Thyroid gland (tissue), 4 donors: Measurements from ENCODE around the gene ARHGEF25. TPM values are rescaled to one million over a fixed set of nuclear protein-coding genes. Genes with fewer than 3 reads are reported as not detected.

Experiments used
- DNase-seq, 2 donors: peaks; one replicate each; pipeline ENCODE4 v3.0.0-alpha.2; 2019
- H3K27ac ChIP-seq, 3 donors: fragments of 200-600 bp; sonication (generic); 1 replicate in 2 of 3; 2 replicates in 1 of 3; pipeline ENCODE4 v1.5.1; 2016 to 2019; ENCODE audit warnings: mild to moderate bottlenecking in 1 of 3, moderate library complexity in 1 of 3
- H3K27me3 ChIP-seq: fragments of 200-600 bp; sonication (generic); one replicate; pipeline ENCODE4 v1.5.1; 2019
- H3K36me3 ChIP-seq, 2 donors: fragments of 200-600 bp; sonication (generic); one replicate each; pipeline ENCODE4 v1.5.1; 2016 to 2019
- H3K4me1 ChIP-seq, 2 donors: fragments of 200-600 bp; sonication (generic); one replicate each; pipeline ENCODE4 v1.5.1; 2017 to 2019
- H3K4me3 ChIP-seq, 3 donors: fragments of 200-600 bp; sonication (generic); replicated peaks in 1 of 3; 1 replicate in 2 of 3; 2 replicates in 1 of 3; pipeline ENCODE4 v1.5.1; 2016; ENCODE audit warnings: mild to moderate bottlenecking in 1 of 3
- H3K9me3 ChIP-seq: fragments of 200-600 bp; sonication (generic); one replicate; pipeline ENCODE4 v1.5.1; 2017
- POLR2A ChIP-seq, 2 donors: fragments of 450-650 bp; IDR thresholded peaks; one replicate each; pipeline ENCODE4 v1.6.1; 2017; ENCODE audit warnings: antibody characterized with exemption in 2 of 2, mild to moderate bottlenecking in 2 of 2, moderate library complexity in 1 of 2
- WGBS, 2 donors: methylation state at CpG; one replicate each; pipeline ENCODE4 v1.1.5; 2017; 5-methylcytosine and 5-hydroxymethylcytosine counted together
- intact Hi-C: fragments of 100-400 bp; cut with DNase I; formaldehyde crosslinking; loops from one replicate; pipeline ENCODE4 v1.15.1; 2023
- total RNA-seq, 4 donors: library from RNA; depleted of rRNA; stranded (reverse); fragments of >200 nt; gene quantifications; one replicate each; pipeline ENCODE4 v1.2.3, GENCODE V29; 2016
- TF ChIP-seq, protein P1 (sequence below), 6 experiments: fragments of 200-600 bp in 3 of 6; fragments of 450-650 bp in 3 of 6; sonication (generic) in 3 of 6; IDR thresholded peaks; one replicate each; pipeline ENCODE4 v1.5.1; 2016 to 2019; ENCODE audit warnings: antibody characterized with exemption in 6 of 6, mild to moderate bottlenecking in 2 of 6, inconsistent platforms in 1 of 6, moderate library complexity in 1 of 6

ARHGEF25 gene
- total RNA-seq, 4 donors from 2014 or later, result 3.3 to 25.8 (median 3.9) TPM

DNA sequence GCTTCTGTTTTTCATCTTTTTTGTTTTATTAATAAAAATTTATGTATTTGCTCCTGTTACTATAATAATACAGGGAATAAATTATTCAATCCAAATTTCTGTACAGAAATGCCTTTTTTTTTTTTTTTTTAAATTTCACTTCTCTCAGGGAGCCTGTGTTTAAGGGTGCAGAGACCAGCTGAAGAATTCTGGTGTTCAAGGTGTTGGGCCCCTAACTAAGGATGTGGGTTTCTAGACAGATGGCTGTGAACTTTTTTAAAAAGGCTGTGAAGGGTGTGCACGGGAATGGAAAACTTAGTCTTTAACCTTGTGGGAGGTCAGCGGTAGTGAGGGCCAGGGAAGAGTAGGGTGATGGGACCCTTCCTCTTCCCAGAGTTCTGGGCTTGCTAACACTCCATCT, 7.9 kb upstream of the ARHGEF25 start:
- no peak for TF ChIP-seq POLR2A (IDR thresholded peaks at IDR 0.05)
- TF ChIP-seq, protein P1, sequence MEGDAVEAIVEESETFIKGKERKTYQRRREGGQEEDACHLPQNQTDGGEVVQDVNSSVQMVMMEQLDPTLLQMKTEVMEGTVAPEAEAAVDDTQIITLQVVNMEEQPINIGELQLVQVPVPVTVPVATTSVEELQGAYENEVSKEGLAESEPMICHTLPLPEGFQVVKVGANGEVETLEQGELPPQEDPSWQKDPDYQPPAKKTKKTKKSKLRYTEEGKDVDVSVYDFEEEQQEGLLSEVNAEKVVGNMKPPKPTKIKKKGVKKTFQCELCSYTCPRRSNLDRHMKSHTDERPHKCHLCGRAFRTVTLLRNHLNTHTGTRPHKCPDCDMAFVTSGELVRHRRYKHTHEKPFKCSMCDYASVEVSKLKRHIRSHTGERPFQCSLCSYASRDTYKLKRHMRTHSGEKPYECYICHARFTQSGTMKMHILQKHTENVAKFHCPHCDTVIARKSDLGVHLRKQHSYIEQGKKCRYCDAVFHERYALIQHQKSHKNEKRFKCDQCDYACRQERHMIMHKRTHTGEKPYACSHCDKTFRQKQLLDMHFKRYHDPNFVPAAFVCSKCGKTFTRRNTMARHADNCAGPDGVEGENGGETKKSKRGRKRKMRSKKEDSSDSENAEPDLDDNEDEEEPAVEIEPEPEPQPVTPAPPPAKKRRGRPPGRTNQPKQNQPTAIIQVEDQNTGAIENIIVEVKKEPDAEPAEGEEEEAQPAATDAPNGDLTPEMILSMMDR (IDR thresholded peaks at IDR 0.05), result no peak
- 55 to 79% methylated on average over 2 of the region's 2 CpGs for WGBS, 2 donors
- H3K36me3 ChIP-seq, result peaks cover 20 to 21% of the 10 kb centered on the region in 2 donors
- peaks cover 12 to 16% of the 10 kb centered on the region in 2 donors for H3K4me1 ChIP-seq
- H3K27ac ChIP-seq, result peak overlapping the region; percentile 12 to 89 (median 82)
- intact Hi-C loops, result no loop called here
- no peaks in the 10 kb centered on the region for H3K9me3 ChIP-seq
- no peak overlapping the region for H3K4me3 ChIP-seq
- DNase-seq, result no peak
- H3K27me3 ChIP-seq, result no peaks in the 10 kb centered on the region

DNA sequence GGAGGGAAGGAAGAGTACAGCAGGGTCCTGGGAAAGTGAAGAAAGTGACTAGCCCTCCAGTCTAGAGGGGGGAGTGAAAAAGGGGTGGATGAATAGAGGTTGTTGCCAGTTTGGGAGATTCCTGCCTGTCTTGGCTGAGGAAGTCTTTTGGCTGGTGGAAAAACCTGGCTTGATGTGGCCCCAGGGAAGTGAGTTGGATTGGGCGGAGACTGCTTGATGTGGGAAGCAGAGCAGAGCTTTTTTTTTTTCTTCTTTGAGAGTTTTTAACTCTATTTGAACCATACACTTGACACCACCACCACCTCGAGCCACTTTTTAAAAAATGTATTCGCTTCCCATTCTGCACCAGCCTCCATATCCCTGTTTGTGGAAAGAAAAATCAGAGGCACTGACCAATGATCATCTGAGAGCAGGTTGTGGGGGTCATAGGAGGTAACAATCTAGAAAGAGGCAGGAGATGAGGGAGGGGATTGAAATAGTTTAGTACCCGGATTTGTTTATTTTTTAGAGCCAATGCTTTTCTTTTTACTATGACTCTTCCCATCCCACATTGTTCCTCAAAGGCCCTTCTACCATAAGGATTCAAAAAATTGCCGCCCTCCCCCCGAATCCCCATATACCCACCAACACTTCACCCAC, 7.3 kb upstream of the ARHGEF25 start:
- TF ChIP-seq, protein P1 (IDR thresholded peaks at IDR 0.05), result no peak
- TF ChIP-seq POLR2A (IDR thresholded peaks at IDR 0.05), result no peak
- WGBS, 2 donors, result 14 to 16% methylated on average over 6 of the region's 6 CpGs
- peaks cover 17 to 20% of the 10 kb centered on the region in 2 donors for H3K36me3 ChIP-seq

GRCh38 chr12:57604454-57604991, 6.7 kb upstream of the ARHGEF25 start, which contains the start of gene DTX3:
Gene DTX3, plus strand, starts transcription at chr12:57604824. Its CDS starts 1,694 bp downstream, at chr12:57606518.
- Histone ChIP-seq H3K9me3 (no peaks in the 10 kb centered on the region), H3K4me1 (peaks cover 12 to 16% of the 10 kb centered on the region in 2 donors), H3K27me3 (no peaks in the 10 kb centered on the region), H3K36me3 (peaks cover 11 to 19% of the 10 kb centered on the region in 2 donors), H3K4me3 (peak within 1 kb of the TSS; percentile 21 to 88 (median 85)), H3K27ac (peak within 1 kb of the TSS; percentile 82 to 93 (median 89))
- TF ChIP-seq, protein P1 (IDR thresholded peaks at IDR 0.05), result no peak
- no peak for TF ChIP-seq POLR2A (IDR thresholded peaks at IDR 0.05)
- WGBS, 2 donors, result 1 to 2% methylated on average over 9 to 11 of the region's 36 CpGs
- peak; percentile 44 to 52 for DNase-seq
- intact Hi-C loops, result no loop called here

More for the DNA sequence above, 7.3 kb upstream of the ARHGEF25 start:
- no peaks in the 10 kb centered on the region for H3K27me3 ChIP-seq
- peaks cover 12 to 16% of the 10 kb centered on the region in 2 donors for H3K4me1 ChIP-seq
- no peaks in the 10 kb centered on the region for H3K9me3 ChIP-seq
- peak overlapping the region; percentile 21 to 88 (median 85) for H3K4me3 ChIP-seq
- peak overlapping the region; percentile 82 to 93 (median 89) for H3K27ac ChIP-seq
- intact Hi-C loops, result no loop called here
- DNase-seq, result peak; percentile 71 to 75

DNA sequence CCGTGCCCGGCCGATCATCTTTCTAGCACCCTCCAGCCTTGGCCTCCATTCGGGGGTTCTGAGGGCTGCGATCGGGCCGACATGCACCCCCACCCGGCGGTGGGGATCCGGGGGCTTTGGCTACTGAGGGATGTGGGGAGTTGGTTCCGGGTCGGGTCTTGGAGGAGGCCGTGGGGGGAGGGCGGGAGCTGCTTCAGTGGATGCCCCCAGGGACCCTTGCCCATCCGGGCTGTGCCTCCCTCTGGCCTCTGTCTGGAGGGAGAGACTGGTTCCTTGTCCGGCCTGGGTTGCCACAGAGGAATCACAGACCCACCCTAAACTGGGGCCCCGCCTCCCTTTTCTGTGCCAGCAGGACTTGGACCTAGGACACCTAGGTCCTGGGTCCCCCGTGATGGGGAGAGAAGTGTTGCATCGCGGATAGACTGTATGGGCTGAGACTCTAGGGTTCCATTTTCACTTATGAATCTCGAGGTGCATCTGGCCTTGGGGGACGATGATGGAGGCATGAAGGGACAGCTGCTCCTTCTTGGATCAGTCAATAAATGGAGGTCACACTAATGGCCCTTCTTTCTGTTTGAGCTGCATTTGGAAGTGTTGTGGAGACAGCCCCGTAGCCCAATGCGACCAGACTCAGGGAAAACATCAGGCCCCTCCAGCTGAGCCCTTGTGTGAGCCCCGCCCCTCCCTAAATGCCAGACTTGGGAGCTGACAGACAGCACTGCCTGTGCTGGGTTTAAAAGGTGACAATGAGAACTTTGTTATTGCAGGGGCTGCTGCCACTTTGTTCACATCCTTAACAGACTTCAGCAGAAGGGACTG, 6.0 kb upstream of the ARHGEF25 start:
- DNase-seq, result peak; percentile 50 to 58
- H3K36me3 ChIP-seq, result peaks cover 8 to 17% of the 10 kb centered on the region in 2 donors
- no peaks in the 10 kb centered on the region for H3K9me3 ChIP-seq
- peak in 1 of 2 donors; percentile 19 for TF ChIP-seq POLR2A (IDR thresholded peaks at IDR 0.05)
- TF ChIP-seq, protein P1 (IDR thresholded peaks at IDR 0.05), result no peak
- H3K4me1 ChIP-seq, result peaks cover 15 to 16% of the 10 kb centered on the region in 2 donors
- peak overlapping the region; percentile 21 to 88 (median 85) for H3K4me3 ChIP-seq
- intact Hi-C loops, result no loop called here
- WGBS, 2 donors, result 24 to 26% methylated on average over 3 to 7 of the region's 25 CpGs
- H3K27ac ChIP-seq, result peak overlapping the region; percentile 82 to 93 (median 89)
- H3K27me3 ChIP-seq, result no peaks in the 10 kb centered on the region
